ENCODE data around the gene ARHGEF1.

DNA sequence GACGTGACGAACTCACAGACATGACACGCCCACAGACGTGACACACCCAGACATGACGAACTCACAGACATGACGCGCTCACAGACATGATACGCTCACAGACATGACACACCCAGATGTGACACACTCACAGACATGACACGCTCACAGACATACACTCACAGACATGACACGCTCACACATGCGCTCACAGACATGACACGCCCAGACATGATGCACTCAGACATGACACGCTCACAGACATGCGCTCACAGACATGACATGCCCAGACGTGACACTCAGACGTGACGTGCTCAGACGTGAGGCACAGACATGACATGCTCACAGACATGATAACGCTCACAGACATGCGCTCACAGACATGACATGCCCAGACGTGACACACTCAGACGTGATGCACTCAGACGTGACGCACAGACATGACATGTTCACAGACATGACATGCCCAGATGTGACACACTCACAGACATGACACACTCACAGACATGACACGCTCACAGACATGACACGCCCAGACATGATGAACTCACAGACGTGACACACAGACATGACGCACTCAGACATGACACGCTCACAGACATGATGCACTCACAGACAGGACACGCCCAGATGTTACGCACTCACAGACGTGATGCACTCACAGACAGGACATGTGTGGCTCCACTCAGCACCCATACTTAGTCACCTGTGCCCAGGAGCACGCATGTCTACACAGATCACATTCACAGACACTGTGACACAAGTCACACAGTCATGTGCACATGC is 37.1 kb downstream of the ARHGEF1 start:
- TF ChIP-seq, protein P1, sequence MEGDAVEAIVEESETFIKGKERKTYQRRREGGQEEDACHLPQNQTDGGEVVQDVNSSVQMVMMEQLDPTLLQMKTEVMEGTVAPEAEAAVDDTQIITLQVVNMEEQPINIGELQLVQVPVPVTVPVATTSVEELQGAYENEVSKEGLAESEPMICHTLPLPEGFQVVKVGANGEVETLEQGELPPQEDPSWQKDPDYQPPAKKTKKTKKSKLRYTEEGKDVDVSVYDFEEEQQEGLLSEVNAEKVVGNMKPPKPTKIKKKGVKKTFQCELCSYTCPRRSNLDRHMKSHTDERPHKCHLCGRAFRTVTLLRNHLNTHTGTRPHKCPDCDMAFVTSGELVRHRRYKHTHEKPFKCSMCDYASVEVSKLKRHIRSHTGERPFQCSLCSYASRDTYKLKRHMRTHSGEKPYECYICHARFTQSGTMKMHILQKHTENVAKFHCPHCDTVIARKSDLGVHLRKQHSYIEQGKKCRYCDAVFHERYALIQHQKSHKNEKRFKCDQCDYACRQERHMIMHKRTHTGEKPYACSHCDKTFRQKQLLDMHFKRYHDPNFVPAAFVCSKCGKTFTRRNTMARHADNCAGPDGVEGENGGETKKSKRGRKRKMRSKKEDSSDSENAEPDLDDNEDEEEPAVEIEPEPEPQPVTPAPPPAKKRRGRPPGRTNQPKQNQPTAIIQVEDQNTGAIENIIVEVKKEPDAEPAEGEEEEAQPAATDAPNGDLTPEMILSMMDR (conservative IDR thresholded peaks at IDR 0.05; ENCODE audit: low read length): no peak
- TF ChIP-seq EZH2phosphoT487 (IDR thresholded peaks at IDR 0.05; ENCODE audit: borderline replicate concordance): no peak
